HG02588 (cell line): Measurements from ENCODE around the gene MACIR.

Experiments used
- ATAC-seq: cut with Tn5 transposase; IDR thresholded peaks from one replicate; pipeline ENCODE4 v1.9.1; 2021; ENCODE audit warnings: mild to moderate bottlenecking, moderate library complexity; ENCODE audit not compliant: unreplicated experiment

Gene MACIR

DNA sequence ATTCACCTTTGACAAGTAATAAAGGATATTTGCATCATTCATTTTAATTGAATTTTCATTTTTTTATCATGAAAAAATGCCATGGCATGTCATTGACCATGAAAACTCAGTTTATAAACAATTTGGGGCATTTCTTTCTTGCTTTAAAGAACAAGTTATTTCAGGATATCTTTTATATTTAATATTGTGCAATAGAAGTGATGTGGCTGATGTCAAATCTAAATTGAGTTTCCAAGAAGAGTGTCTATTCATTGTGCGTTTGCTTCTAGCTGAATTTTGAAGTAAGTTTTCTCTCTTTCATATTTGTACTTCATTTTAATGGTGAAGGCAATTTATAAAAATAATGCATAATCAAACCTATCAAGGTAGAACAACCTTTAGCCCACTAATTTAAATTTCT, 30.5 kb downstream of the MACIR start:
- ATAC-seq = no peak

DNA sequence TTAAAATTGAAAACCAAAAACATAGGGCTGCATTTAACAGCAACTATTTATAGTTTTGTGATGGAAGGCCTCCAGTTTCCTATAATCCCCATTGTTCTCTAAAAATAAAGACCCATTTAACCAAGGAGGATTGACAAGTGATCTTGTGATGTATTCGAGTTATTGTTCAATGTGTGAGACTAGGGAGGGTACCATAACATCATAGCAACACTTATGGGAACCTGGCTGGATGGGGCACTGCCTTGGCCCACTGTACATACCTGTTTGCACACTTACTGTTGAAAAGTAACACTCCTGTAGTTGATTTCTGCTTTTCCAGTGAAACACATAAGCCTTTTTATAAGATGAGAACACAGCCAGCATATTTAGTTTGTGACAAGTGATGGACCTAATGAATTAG, 32.3 kb downstream of the MACIR start:
- ATAC-seq = no peak

DNA sequence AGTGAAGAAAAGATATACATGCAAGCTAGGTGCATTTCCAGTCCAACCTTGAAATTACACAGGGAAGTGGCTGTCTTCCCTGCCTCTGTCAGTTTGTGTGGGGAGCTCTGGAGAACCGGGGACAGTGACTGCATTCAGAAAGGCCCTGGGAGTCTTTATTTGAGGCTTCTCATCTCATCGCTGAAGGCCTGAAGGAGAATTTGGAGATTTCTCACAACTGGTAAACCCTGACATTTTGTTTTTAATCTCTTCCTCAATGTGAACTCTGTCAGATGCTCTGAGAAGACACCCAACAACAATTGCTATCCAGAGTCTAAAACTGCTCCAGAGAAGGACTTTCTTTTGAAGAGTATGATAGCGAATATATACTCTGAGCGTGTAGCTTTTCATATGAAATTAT, 33.0 kb downstream of the MACIR start:
- ATAC-seq = no peak

DNA sequence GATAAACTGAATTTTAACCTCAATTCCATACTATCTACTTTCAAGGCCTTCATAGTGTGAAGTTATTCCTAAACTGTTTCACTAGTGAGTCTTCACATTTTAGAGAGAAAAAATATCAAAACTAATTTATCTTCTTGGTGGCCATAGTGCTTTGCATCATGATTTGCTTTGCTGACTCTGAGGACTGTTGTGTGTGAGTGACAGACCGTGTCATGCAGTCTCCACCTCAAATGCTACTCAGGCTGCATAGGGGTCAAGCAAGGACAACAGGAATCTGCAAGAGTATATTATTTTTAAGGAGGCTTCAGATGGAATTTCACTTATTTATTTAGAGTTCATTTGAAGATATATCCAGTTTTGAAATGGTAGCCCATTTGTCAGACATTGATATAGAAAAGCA, 34.5 kb downstream of the MACIR start:
- ATAC-seq = no peak

DNA sequence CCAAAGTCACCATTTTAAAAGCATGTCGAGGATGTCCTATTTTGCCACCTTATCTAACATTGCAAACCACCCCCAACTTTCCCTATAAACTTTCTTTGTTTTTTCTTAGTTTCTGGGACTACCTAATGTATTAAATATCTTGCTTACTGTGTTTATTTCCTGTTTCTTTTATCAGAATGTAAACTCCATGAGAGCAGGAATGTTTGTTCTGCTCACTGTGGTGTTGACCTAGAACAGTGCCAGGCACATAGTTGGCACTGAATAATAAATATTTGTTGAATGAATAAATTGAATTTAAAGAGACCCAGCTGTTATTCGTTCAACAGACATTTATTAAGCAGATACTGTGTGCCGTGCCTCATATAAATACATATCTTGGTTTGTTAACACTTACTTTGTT, 35.2 kb downstream of the MACIR start:
- no peak for ATAC-seq

DNA sequence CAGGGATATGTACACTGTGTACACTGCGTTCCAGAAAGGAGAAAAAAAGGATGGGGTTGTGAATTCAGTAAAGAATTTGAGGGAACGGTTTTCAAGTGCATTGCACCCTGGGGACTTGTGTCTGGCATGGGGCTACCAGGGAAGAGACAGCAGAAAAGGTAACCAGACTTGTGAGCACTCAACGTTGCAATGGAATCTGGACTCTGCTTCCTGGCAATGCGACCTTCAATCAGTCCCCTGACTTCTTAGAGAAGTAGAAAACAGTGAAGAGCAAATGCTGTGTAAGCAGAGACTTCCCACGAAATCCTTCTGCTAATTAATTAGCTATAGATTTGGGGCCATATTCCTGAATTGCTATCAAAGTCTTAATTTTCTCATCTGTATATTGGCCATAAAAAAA, 36.3 kb downstream of the MACIR start:
- no peak for ATAC-seq

DNA sequence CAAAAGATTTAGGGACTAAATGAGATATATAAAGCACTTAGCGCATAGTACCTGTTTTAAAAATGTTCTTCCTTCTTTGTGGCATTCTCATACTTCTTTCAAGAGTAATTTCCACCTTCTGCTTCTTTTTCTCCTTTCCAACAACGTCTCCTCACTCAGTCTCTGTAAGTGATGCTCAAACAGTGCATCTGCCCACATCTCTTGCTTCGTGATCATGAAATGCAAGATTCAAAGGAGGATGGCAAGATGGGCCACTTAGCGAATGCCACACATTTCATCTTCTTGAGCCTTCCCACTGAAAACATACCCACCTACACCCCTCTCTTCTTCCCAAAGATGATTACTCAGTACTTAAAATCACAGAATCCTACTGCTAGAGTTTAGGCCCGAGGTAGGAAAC, 36.9 kb downstream of the MACIR start:
- no peak for ATAC-seq

DNA sequence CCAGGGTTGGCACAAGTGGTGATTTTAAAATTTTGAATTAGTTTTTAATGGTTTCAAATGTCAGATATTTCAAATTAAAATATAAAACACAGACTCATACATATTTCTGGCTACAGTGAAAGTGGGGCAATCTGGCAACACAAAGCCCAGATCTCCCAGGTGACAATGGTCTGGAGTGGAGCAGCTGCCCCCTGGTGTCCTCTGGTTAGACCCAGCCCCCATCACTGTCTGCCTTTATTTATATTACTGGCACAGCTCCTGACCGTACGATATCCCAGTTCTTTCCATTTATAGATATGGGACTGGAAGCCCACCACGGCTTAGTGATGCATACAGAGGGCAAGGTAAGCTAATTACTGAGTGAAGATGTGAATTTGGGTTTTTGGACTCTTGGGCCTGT, 37.3 kb downstream of the MACIR start:
- no peak for ATAC-seq

DNA sequence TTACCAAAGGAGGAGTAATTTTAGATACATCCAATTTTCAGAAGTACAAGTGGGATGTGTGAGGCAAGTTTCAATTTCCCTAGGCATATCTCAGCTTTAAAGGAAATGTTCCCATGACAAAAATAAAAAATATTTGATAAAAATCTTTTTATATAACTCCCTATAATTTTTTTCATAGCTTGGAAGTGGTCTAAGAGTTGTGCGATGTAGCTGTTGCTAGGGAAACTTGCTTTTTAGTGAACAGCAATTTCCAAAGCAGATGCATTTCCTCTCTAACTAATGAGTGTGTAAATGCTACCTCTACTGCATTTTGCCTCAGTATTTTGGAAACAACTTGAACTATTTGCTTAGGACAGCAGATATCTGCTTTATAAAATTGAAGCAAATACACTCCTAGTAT, 39.6 kb downstream of the MACIR start:
- ATAC-seq = no peak

DNA sequence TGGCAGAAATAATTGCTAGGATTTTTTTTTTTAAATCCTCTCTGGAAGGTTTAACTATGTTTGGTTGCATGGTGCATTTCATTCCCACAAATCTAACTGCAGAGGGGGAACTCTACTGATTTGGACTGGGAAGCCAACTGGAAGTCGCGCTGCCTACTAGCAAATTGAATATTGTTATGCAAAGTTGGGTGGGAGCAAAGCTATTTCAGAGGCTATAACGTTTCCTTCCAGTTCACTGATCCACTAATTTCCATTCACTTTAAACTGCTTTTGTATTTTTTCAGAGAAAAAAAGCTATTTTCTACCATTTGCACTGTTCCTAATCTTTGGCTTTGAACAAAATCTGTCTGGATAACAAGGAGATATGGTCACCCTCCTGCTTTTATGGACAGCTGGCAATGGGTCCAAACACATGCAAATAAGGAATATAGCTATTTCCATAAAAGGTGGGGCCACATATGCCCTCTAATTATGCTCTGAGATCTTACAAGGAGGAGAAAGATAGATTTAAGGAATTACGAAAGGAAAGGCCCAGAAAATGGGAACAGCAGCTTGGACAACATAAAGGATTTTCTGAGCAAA, 40.1 kb downstream of the MACIR start:
- ATAC-seq = no peak

DNA sequence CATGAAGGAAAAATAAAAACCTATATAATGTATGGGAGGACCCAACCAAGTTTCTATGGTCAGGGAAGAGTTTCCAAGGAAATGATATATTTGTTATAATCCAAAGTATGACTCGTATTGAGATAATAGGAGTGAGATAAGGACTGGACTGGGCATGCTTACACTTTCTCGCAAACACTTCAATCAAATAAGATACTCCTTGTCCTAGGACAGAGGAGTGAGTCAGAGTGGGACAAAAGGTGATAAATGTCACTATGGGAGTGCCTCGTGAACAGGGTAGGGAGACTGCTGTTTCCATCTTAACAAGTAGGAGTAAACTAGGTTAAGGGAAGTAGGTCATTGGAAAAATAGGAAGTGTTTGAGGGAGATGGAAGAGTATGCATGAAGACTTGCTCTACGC, 47.2 kb downstream of the MACIR start:
- no peak for ATAC-seq

DNA sequence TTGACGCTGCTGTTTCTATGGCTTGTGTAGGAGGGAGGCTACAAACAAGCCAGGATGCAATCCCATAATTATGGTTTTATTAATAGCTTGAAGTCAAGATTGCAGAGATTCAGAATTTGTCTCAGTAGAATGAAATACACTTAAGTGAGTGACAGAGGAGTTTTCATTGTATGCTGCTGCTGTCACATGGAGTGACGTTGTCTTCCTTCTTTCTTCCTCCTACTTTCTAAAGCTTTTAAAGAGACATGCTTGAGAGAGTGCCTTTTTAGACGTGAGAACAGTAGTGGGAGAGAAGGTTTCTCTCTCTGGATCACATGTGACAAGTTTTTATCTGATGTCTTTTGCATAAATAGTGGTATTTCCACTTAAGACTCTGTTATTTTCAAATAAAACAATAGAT, 48.9 kb downstream of the MACIR start:
- no peak for ATAC-seq

DNA sequence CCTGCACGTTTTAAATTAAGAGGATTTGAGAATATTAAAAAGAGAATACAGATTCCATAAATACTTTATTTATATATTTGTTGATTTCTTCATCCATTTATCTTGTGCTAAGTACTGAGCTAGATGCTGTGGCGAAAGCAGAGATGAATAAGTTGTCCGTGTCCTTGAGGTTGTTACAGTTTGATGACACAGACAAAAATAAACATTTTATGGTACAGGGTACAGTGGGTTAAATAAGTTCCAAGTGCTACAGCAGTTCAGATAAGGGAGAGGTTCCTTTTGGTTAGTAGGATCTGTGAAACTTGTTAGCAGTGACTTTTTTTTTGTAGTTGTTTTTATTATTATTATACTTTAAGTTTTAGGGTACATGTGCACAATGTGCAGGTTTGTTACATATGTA, 50.2 kb downstream of the MACIR start:
- ATAC-seq = no peak

DNA sequence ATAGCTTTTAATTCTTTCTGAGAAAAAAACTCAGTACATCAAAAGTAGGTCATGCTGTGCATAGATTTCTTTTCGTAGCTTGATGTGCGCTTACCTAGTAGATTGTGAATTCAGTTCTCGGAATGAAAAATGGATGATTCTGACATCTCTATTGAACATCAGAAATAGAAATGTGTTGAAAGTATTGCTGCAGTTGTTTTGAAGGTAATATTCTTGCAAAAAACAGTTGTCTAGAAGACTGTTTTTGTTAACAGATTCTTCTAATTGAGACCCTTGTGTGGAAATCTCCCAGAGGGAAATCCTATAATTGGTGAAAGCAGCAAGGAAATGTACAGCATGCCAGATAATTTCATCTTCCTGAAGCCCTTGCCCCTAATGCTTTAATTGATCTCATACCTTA, 54.5 kb downstream of the MACIR start:
- no peak for ATAC-seq

DNA sequence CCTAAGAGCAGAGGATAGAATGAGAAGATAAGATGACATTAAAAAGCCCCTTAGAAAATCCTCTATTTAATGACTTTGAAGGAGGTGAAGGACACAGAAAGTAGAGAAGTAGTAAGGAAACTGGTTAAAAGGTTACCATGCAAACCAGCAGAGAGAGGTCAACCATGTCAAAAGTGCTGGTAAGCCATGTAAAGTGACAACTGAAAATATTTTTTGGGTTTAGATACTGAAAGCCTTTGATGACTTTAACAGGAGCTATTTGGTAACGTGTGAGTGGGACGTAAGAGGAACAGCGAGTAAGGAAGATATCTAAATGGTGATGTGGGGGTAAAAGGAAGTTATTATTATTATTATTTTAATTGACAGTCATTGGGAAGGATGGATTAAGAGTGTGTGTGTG, 56.9 kb downstream of the MACIR start:
- ATAC-seq = no peak

DNA sequence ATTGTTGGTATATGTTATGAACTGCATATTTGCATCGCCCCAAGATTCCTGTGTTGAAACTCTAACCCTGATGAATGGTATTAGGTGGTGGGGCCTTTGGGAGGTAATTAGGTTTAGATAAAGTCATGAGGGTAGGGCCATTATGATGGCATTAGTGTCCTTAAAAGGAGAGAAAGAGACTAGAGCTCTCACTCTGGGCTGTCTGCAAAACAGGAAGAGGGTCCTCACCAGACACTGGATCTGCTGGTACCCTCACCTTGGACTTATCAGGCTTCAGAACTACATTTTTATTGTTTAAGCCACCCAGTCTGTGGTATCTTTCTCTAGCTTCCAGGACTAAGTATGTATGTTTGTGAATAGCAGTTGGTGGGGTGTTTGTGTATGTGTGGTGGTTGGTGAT, 68.9 kb downstream of the MACIR start:
- ATAC-seq = no peak

DNA sequence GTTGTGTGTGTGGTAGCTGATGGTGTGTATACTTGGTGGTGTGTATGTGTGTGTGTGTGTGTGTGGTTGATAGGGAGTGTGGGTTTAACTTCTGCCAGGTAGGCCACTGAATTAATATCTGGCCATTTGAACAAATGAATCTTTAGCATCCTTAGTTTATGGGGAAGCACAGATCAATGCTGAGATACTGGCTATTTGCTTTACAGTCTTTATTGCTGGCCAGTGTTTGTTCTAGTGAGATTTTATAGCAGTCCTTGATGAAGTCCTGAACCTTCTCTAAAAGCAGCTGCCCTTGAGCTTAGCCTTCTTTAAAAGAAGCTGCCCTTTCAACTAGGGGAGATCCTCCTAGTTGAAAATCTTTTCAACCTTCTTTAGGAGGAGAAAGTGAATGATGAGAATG, 69.3 kb downstream of the MACIR start:
- no peak for ATAC-seq
